GM15510 (cell line): ENCODE data around the gene ACSL5.

Experiments used
- POLR2A ChIP-seq: IDR thresholded peaks from 3 replicates; pipeline ENCODE4 v1.6.1; 2011; ENCODE audit warnings: borderline replicate concordance; ENCODE audit not compliant: insufficient read length; ENCODE audit errors: extremely low read depth

The ACSL5 gene

DNA sequence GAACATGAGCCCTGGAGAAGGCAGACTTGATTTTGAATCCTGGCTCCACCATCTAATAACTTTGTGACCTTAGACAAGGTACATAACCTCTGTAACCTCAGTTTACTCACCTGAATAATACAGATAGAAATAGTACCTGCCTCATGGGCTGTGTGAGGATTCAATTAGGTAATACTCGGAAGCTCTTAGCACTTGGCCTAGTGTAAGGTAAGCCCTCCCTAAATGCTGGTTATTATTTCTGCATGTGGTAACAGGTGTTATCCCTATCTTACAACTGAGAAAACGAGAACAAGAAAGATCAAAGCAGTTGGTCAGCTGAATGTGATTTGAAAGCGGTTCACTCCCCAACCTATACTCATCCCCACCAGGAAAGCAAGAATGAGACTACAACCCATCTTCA, 28.7 kb upstream of the ACSL5 start:
- TF ChIP-seq POLR2A, result no peak

DNA sequence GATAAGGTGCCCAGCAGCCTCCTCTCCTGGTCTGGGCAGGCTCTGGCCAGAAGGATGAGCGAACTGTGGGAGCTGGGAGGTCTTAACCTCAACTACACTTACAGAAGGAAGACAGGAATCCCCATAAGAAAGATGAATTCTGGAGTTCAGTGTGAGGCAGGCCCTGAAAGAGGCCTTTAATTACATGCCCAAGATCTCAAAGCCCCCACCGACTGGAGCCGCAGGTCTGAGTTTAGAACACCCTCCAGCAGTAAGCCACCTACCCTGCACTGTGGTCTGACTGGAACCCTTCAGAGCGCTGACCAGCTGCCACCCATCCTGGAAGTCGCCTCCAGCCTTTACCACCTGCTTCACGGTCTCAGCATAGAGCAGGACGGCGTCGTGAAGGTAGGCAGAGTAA, 28.2 kb upstream of the ACSL5 start:
- TF ChIP-seq POLR2A, result no peak

DNA sequence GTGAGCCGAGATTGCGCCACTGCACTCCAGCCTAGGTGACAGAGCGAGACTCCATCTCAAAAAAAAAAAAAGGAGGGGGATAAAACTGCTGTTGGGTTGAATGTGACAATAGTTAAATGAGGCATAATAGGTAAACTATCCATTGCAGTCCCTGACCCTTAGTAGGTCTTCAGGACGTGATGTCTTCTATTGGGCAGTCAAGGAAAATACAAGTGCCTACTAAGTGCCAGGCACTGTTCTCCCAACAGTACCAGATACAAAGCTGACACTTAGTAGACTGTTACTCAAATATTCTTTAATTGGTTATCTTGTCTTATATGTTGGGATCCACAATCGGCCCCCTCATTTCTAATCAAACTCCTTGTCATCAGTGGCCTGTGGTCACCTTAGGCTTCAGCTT, 27.1 kb upstream of the ACSL5 start:
- no peak for TF ChIP-seq POLR2A

DNA sequence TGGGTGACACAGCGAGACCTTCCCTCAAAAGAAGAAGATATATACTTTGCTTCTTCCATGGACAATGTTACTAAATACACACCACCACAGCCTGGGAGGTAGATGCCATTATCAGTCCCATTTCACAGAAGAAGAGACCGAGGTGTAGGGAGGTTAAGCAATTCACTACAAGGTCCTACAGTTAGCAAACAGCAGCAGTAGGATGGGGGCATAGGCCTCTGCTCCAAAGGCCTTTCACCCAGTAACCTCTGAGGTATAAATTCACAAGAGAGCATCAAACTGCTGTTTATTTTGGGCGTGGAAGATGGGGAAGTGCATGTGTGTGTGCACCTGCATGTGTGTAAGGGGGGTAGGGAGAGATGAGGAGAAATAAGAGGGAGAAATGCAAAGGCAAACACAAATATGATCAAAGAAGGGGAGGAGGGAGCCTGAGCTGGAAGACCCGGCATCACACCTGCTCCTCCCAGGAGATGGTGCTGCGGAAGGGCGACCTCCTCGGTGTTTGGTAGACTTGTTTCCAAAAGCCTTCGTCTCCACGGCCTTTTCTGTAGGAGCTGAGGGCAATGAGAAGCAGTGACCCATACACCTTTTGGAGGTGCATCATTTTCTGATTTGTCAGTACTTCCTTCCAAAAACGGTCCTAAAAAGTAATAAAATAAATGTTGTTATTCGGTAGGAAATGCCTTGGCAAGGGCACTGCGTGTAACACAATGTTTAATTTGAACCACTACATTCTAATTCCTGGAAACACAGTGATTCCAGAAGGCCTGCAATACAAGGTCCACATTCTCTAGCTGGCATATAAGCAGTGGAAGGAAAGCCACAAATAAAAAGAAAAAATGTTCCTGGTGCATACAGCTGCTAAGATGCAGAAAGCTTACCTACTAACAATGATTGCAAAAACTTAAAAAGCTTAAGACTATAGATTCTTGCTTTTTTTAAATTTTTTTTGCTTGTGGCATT, 25.9 kb upstream of the ACSL5 start:
- TF ChIP-seq POLR2A, result no peak

DNA sequence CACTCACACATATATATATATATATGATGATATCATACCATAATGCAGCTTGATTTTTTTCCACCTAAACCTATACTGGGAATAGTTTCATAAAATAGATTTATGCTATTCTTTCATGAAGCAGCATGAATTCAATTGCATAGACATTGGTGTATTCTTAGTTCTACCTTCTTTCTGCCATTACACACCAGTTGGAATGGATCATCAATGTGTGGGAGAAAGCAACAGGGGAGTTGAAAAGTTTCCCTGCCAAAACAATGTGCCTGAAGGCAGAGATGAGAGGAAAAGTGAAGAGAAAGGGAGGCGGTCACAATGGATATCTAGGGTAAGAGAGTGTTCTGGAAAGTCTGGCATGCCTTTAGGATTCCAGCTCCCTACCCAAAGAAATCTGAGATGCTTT, 25.2 kb upstream of the ACSL5 start:
- no peak for TF ChIP-seq POLR2A

DNA sequence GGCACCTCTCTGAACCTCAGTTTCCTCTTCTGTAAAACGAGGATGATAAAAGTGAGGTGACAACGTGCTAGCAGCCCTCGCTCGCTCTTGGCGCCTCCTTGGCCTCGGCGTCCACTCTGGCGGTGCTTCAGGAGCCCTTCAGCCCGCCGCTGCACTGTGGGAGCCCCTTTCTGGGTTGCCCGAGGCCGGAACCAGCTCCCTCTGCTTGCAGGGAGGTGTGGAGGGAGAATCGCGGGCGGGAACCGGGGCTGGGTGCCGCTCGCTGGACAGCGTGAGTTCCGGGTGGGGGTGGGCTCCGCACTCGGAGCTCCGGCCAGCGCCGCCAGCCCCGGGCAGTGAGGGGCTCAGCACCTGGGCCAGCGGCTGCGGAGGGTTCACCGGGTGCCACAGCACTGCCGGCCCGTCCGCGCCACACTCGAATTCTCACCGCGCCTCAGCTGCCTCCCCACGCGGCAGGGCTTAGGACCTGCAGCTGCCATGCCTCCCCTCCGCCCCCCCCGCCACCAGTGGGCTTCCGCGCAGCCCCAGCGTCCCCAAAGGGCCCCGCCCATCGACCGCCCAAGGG, 24.3 kb upstream of the ACSL5 start:
- no peak for TF ChIP-seq POLR2A

DNA sequence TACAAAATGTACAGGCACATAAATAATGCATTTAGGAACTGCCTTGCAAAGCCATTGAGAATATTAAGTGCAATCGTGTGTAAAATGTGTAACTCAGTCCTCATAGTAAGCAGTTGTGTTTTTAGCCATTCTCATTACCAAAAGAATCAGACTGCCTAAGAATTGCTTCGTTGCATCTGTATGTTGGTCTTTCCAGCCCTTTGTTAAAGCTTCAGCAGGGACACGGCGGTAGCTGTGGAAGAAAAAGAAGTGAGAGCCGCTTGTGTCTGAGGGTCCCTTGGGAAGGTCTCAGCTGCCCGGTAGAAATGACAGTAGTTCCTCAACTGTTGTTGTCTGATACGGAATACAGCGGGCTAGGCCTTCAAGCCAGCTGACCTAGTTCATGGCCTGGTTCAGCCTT, 22.8 kb upstream of the ACSL5 start:
- TF ChIP-seq POLR2A, result no peak

DNA sequence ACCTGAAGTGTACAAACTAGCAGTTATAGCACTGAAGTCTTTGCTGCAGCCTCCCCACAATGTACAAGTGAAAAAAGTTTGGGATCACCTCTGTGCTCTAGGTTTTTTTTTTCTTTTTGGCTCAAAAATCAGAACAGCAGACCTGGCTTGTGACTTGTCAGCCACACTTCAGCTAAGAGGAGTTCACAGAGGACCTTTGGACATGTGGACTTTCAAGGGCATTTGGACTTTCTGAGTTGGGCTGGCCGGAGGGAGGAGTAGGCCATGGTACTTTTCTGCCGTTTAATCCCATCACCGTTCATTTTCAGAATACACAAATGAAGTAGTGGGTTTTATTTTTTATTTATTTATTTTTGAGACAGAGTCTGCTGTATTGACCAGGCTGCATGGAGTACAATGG, 21.9 kb upstream of the ACSL5 start:
- no peak for TF ChIP-seq POLR2A

DNA sequence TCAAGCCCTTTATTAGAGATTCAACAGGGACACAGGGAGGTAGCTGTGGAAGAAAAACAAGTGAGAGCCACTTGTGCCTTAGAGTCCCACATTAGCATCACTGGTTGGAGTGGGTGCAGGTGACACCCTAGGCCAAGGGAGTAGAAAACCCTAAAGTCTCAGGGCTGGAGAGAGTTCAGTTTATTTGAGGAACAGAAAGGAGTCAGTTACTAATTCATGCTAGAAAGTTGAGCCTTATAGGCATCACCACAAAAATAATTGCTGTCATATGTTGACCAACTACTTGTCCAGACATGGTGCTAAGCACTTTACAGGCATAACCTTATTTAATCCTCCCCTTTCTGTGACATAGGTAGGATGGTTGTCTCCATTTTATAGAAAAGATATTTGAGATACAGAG, 20.9 kb upstream of the ACSL5 start:
- no peak for TF ChIP-seq POLR2A

DNA sequence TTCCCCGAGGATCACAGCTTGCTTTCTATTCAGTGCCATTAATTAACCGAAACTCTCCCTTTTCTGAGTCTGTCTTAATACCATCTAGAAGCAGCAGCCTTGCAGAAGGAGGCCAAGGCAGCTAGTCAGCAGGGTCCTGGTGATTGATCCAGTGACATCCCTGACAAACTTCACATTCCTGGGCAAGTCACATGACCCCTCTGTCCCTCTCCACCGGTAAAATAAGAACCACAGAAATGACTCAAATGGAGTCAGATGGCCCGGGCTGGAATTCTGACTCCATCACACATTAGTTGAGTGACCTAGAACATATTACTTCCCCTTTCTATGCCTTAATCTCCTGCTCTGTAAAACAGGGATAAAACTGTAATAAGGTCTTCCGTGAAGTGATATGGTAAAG, 17.2 kb upstream of the ACSL5 start:
- TF ChIP-seq POLR2A, result no peak

DNA sequence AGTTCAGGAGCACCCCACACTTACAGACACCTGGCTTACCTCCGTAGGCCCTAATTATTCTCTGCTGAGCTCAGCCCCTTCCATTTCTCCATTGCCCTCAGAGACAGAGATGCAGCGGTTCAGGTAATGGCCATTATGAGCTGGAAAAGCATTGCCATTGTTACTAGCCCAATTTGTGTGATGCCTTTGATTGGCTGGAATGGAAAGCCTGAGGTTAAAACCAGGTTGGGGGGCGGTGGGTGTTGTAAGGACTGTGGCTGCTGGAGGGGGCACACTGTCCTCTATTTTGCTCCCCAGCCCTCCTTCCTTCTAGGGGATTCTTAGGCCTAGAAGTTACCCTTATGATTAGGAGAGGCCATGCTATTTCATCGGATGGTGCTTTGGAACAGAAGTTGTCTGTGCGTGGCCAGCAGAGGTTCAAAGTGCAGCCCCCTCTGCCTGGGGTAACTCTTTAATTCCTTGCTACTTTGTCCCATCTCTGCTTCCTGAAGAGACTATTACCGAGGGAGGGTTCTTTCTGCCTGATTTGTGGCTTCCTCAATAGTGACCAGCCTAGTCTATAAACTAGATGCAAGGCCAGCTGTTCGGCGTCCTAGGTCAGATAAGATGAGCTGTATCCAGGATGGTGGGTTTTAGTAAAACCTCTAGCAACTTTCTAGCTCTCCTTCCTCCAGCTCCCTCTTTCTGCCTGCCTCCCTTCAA, 14.2 kb upstream of the ACSL5 start:
- no peak for TF ChIP-seq POLR2A

DNA sequence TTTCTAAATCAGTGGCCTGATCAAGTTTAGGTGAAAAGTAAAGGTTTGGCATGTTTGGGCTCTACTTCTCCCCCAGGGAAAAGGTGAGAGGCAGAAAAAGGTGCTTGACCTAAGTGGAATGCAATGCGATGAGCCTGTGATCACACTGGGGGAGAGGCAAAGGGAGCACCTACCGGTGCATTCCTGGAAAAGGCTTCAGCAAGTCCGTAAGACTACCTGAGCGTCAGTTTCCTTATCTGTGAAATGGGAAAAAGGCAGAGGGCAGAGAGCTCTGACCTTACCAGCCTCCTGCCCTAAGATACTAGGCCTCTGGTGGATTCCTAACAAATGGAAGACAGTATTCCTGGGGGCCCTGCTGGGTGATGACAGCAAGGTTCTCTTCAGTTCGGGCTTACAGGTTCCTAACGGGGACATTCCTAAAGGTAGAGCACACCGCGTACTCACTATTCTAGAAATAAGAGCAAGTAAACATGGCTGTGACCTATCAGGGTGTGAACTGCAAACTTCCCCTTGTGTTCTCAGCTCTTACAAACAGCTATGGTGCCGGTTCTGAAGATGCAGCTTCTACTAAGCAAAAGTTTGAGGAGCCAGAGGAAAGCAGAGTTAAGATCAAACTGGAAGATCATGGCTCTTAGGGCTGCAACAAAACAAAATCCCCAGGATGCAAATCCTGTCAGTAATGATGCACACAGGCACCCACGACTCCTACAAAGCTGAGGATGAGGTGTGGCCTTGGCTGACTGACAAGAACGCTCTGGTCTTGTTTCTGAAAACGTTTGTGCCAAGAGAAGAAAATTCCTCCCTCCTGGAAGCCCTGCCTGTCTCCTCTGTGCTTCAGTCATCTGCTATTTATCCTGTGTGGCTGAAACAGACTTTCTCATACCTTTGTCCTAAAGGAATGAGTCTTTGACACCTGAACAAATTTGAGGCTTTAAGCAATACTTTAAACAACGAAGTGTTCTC, 13.3 kb upstream of the ACSL5 start:
- TF ChIP-seq POLR2A, result no peak

DNA sequence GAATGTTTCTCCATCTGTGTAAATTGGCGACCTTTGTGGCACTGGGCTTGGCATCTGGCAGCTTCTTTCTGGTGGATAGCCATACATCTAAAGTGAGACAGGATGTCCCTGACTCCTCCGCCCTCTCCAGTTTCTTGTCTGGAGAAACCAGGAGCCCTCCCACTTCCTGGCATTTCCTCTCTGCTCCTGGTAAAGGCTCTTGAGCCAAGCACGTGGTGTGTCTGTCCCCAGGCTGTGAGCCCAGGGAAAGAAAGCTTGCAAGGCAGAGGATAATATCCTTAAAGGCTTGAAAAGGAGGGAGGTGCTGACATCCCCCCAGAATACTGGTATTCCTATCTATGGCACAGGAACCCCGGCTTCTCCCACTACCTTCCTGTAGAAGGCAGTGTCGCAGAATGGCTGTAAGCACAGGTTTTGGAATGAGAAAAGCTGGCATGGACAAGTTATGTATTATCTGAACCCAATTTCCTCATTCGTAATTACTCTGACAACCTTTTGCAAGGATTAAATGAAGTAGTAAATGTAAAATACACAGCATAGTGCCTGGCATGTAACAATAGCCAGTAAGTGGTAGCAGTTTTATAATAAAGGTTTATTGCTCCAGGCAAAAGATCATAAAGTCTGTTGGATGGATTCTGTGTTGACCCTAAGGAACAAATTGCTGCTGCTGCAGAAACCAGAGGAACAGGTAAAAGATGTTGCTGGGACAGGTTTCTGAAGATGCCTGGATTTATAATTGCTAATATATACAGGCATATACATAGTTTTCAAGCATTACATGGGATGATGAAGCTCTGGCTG, 11.8 kb upstream of the ACSL5 start:
- TF ChIP-seq POLR2A, result no peak

DNA sequence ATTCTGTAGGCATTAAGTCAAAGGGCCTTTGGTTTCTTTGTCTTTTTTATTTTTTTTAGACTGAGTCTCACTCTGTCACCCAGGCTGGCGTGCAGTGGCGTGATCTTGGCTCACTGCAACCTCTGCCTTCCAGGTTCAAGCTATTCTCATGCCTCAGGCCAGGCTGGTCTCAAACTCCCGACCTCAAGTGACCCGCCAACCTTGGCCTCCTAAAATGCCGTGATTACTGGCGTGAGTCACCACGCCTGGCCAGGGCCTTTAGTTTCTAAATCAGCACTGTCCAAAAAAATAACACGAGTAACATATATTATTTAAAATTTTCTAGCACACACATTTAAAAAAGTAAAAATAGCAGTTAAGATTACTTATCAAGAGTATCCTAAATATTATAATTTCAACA, 11.1 kb upstream of the ACSL5 start:
- no peak for TF ChIP-seq POLR2A
